ENCODE data around the gene CAMTA1.

The CAMTA1 gene

GRCh38 chr1:7633506-7634245 lies 848.4 kb downstream of the CAMTA1 start (continued):
- TF ChIP-seq ATF2 (tag by site-specific recombination; IDR thresholded peaks at IDR 0.05; ENCODE audit: low read depth) (no peak), ZNF521 (tag by site-specific recombination; IDR thresholded peaks at IDR 0.05) (no peak), ZNF692 (tag by site-specific recombination; IDR thresholded peaks at IDR 0.05) (no peak), HOXD13 (CRISPR knock-in tag; IDR thresholded peaks at IDR 0.05; ENCODE audit: borderline replicate concordance) (no peak), ZNF529 (tag by site-specific recombination; IDR thresholded peaks at IDR 0.05; ENCODE audit: insufficient replicate concordance) (no peak), ZNF677 (tag by site-specific recombination; IDR thresholded peaks at IDR 0.05) (no peak)

- POLR2A ChIA-PET, result no interaction called here
- TF ChIP-seq ZNF302 (tag by site-specific recombination; IDR thresholded peaks at IDR 0.05; ENCODE audit: low read depth) (no peak), PATZ1 (tag by site-specific recombination; IDR thresholded peaks at IDR 0.05) (no peak), OVOL3 (tag by site-specific recombination; IDR thresholded peaks at IDR 0.05) (no peak), ZNF24 (tag by site-specific recombination; IDR thresholded peaks at IDR 0.05) (no peak), SP3 (tag by site-specific recombination; IDR thresholded peaks at IDR 0.05) (no peak), ZNF18 (tag by site-specific recombination; IDR thresholded peaks at IDR 0.05) (no peak), ZFP69B (tag by site-specific recombination; IDR thresholded peaks at IDR 0.05) (no peak), PBX3 (CRISPR knock-in tag; IDR thresholded peaks at IDR 0.05) (no peak)
- CTCF ChIA-PET, result no interaction called here
- Histone ChIP-seq H3K27ac (ENCODE audit: extremely low read depth, low read depth, low read length) (no peak overlapping the region), H3K4me1 (ENCODE audit: control insufficient read depth, insufficient read depth, low read length) (no peaks in the 10 kb centered on the region), H3K36me3 (ENCODE audit: control insufficient read depth in 2 of 2, insufficient read depth in 1 of 2, low read length in 2 of 2) (no peaks in the 10 kb centered on the region), H3K9me3 (ENCODE audit: control insufficient read depth, insufficient read depth, low read depth, low read length) (no peaks in the 10 kb centered on the region), H3K4me3 (ENCODE audit: low read depth, low read length) (no peak overlapping the region)
These were observed 849.4 kb downstream of the CAMTA1 start for GRCh38 chr1:7634546-7635240.

Data from HEK293 (cell line).